Left forelimb (tissue), 1 donor: ENCODE data around the gene KCNK1.

Experiments
- DNase-seq: peaks from one replicate; pipeline ENCODE4 v3.0.0-alpha.2; 2018; ENCODE audit warnings: low spot score

The KCNK1 gene

GRCh38 chr1:233613252-233614172 lies at the start of gene KCNK1:
Gene KCNK1, plus strand, starts transcription at chr1:233614106. Its CDS starts 66 bp downstream, at chr1:233614172.
- DNase-seq: peak; percentile 87

GRCh38 chr1:233565313-233565712 lies 48.6 kb upstream of the KCNK1 start:
- DNase-seq: no peak

- DNase-seq: no peak
Measured at GRCh38 chr1:233566886-233567285, 47.0 kb upstream of the KCNK1 start.

GRCh38 chr1:233569636-233570035 lies 44.3 kb upstream of the KCNK1 start:
- DNase-seq: no peak

- no peak for DNase-seq
Measured at GRCh38 chr1:233570216-233570615, 43.7 kb upstream of the KCNK1 start.

GRCh38 chr1:233570706-233571105 lies 43.2 kb upstream of the KCNK1 start:
- DNase-seq: no peak

GRCh38 chr1:233572896-233573295 lies 41.0 kb upstream of the KCNK1 start:
- DNase-seq: no peak

- no peak for DNase-seq
Measured at GRCh38 chr1:233575450-233575849, 38.5 kb upstream of the KCNK1 start.

- no peak for DNase-seq
Measured at GRCh38 chr1:233582439-233582838, 31.5 kb upstream of the KCNK1 start.

- no peak for DNase-seq
Measured at GRCh38 chr1:233584376-233584775, 29.5 kb upstream of the KCNK1 start.

- no peak for DNase-seq
Measured at GRCh38 chr1:233584931-233585330, 29.0 kb upstream of the KCNK1 start.

- no peak for DNase-seq
Measured at GRCh38 chr1:233586301-233586700, 27.6 kb upstream of the KCNK1 start.

GRCh38 chr1:233587196-233587595 lies 26.7 kb upstream of the KCNK1 start:
- no peak for DNase-seq

GRCh38 chr1:233587958-233588799 lies 25.7 kb upstream of the KCNK1 start:
- DNase-seq: no peak

GRCh38 chr1:233597489-233597901 lies 16.4 kb upstream of the KCNK1 start:
- no peak for DNase-seq

- no peak for DNase-seq
Measured at GRCh38 chr1:233598891-233599541, 14.9 kb upstream of the KCNK1 start.

GRCh38 chr1:233599542-233600073 lies 14.3 kb upstream of the KCNK1 start:
- no peak for DNase-seq

- no peak for DNase-seq
Measured at GRCh38 chr1:233600488-233600887, 13.4 kb upstream of the KCNK1 start.

GRCh38 chr1:233603478-233603877 lies 10.4 kb upstream of the KCNK1 start:
- DNase-seq: no peak

GRCh38 chr1:233605205-233605604 lies 8.7 kb upstream of the KCNK1 start:
- DNase-seq: no peak

GRCh38 chr1:233606813-233607212 lies 7.1 kb upstream of the KCNK1 start:
- no peak for DNase-seq
